NCI-H146 treated with DMSO at 0.1 percent for 48 hours (cell line): ENCODE data around the gene SYCP2L.
"Not testable (repeated sequence)": the region's sequence is repeated elsewhere in the genome, so short reads cannot be mapped to it uniquely, and the experiment has no call there.

Source experiments
- DNase-seq: peaks from one replicate; lab custom pipeline; 2025; ENCODE audit not compliant: unreplicated experiment; lab: John Stamatoyannopoulos, UW

The SYCP2L gene

GRCh38 chr6:10877871-10878270, 9.0 kb upstream of the SYCP2L start:
- DNase-seq: no peak

- DNase-seq: no peak
Observed at GRCh38 chr6:10880366-10880765, 6.5 kb upstream of the SYCP2L start.

- DNase-seq: not testable (repeated sequence)
Observed at GRCh38 chr6:10882253-10882630, 4.6 kb upstream of the SYCP2L start.

- DNase-seq: no peak
Observed at GRCh38 chr6:10882657-10883171, 4.1 kb upstream of the SYCP2L start.

- no peak for DNase-seq
Observed at GRCh38 chr6:10883312-10884244, 3.3 kb upstream of the SYCP2L start.

GRCh38 chr6:10884245-10884972, 2.4 kb upstream of the SYCP2L start:
- DNase-seq: no peak

GRCh38 chr6:10886365-10886690, 524 bp upstream of the SYCP2L start:
- DNase-seq: not testable (repeated sequence)

GRCh38 chr6:10890151-10890550, 3.3 kb downstream of the SYCP2L start:
- no peak for DNase-seq

GRCh38 chr6:10891960-10892359, 5.1 kb downstream of the SYCP2L start:
- no peak for DNase-seq

GRCh38 chr6:10894958-10895357, 8.1 kb downstream of the SYCP2L start:
- no peak for DNase-seq

GRCh38 chr6:10896691-10897090, 9.8 kb downstream of the SYCP2L start:
- no peak for DNase-seq

GRCh38 chr6:10901770-10902169, 14.9 kb downstream of the SYCP2L start:
- no peak for DNase-seq

GRCh38 chr6:10904015-10904414, 17.2 kb downstream of the SYCP2L start:
- no peak for DNase-seq

- no peak for DNase-seq
Observed at GRCh38 chr6:10908228-10908627, 21.4 kb downstream of the SYCP2L start.

GRCh38 chr6:10919520-10919919, 32.7 kb downstream of the SYCP2L start:
- DNase-seq: not testable (repeated sequence)

- DNase-seq: no peak
Observed at GRCh38 chr6:10933126-10933525, 46.3 kb downstream of the SYCP2L start.

- DNase-seq: no peak
Observed at GRCh38 chr6:10939840-10940239, 53.0 kb downstream of the SYCP2L start.

GRCh38 chr6:10945845-10946244, 59.0 kb downstream of the SYCP2L start:
- no peak for DNase-seq

GRCh38 chr6:10947966-10948365, 61.1 kb downstream of the SYCP2L start:
- DNase-seq: no peak

GRCh38 chr6:10949579-10950490, 63.0 kb downstream of the SYCP2L start:
- DNase-seq: no peak

GRCh38 chr6:10951675-10952282, 64.9 kb downstream of the SYCP2L start:
- peak; percentile 5 for DNase-seq
